Measurements from ENCODE around the gene AFG1L.

- no peak for TF ChIP-seq CTCF (IDR thresholded peaks at IDR 0.05)
- TF ChIP-seq POLR2A (IDR thresholded peaks at IDR 0.05): no peak
Observed at GRCh38 chr6:108419934-108420609, 125.2 kb downstream of the AFG1L start.

Measured in adrenal gland (tissue), 5 donors.